GM12878 (cell line): ENCODE data around the gene FITM1. TPM values are rescaled to one million over a fixed set of nuclear protein-coding genes. Genes with fewer than 3 reads are reported as not detected.

Source experiments
- ATAC-seq: fragments of 200-7000 bp; cut with Tn5 transposase; 3 replicates; pipeline ENCODE4 v1.9.1; 2020; ENCODE audit warnings: mild to moderate bottlenecking, moderate library complexity
- BruUV-seq: library from RNA; stranded (reverse); fragments of 400-500 nt; replicated peaks from 2 replicates; lab custom pipeline; 2021; lab: Mats Ljungman, UMichigan
- CTCF ChIA-PET: fragments of 300-600 bp; sonication (Branson Sonifier 250); formaldehyde crosslinking; extraction: SDS; loops from one replicate; lab custom pipeline; 2021; ENCODE audit warnings: inconsistent platforms; lab: Yijun Ruan, JAX
- POLR2A ChIA-PET: fragments of 350-600 bp; formaldehyde crosslinking; extraction: SDS; loops from one replicate; lab custom pipeline; 2021; ENCODE audit warnings: inconsistent platforms; lab: Charles Lee
- RAD21 ChIA-PET: fragments of 300-600 bp; sonication (Branson Sonifier 250); formaldehyde crosslinking; loops from one replicate; lab custom pipeline; 2023; ENCODE audit warnings: antibody characterized with exemption; ENCODE audit not compliant: unreplicated experiment; lab: Charles Lee
- SMC1A ChIA-PET: fragments of 300-600 bp; sonication (Branson Sonifier 250); formaldehyde crosslinking; loops from one replicate; lab custom pipeline; 2023; ENCODE audit not compliant: unreplicated experiment, uncharacterized antibody; lab: Charles Lee
- DNase-seq: peaks from one replicate; pipeline ENCODE4 v3.0.0-alpha.2; 2011; ENCODE audit warnings: low read depth, low spot score
- FAIRE-seq: peaks from 3 replicates; lab custom pipeline; 2011; peaks lifted over from hg19 to GRCh38; lab: Jason Lieb, UNC
- H2AFZ ChIP-seq: 2 replicates; pipeline ENCODE4 v1.6.0; 2011; ENCODE audit warnings: low read depth, low read length, control low read depth; ENCODE audit not compliant: control insufficient read depth
- H3K27ac ChIP-seq: 2 replicates; pipeline ENCODE4 v1.5.1; 2011; ENCODE audit warnings: control low read depth; ENCODE audit not compliant: control insufficient read depth, insufficient read depth
- H3K27me3 ChIP-seq, 2 experiments: replicated peaks in 1 of 2; 2 replicates each; pipeline versions ENCODE4 v1.6.0 to v1.6.1; 2011; ENCODE audit warnings: low read length in 1 of 2; ENCODE audit not compliant: control insufficient read depth in 2 of 2, insufficient read depth in 2 of 2
- H3K36me3 ChIP-seq, 2 experiments: 2 replicates each; pipeline ENCODE4 v1.5.1; 2011; ENCODE audit warnings: low read length in 1 of 2; ENCODE audit not compliant: control insufficient read depth in 2 of 2, insufficient read depth in 2 of 2
- H3K4me1 ChIP-seq: 2 replicates; pipeline ENCODE4 v1.6.1; 2011; ENCODE audit warnings: mild to moderate bottlenecking, low read length, moderate library complexity, mixed read lengths; ENCODE audit not compliant: control insufficient read depth, insufficient read depth
- H3K4me2 ChIP-seq: 2 replicates; pipeline ENCODE4 v1.6.0; 2011; ENCODE audit warnings: control low read depth; ENCODE audit not compliant: control insufficient read depth, insufficient read depth
- H3K4me3 ChIP-seq: fragments of 200-600 bp; sonication (generic); 2 replicates; pipeline ENCODE4 v1.5.1; 2016
- H3K79me2 ChIP-seq: 2 replicates; pipeline ENCODE4 v1.6.0; 2011; ENCODE audit warnings: low read length; ENCODE audit not compliant: control insufficient read depth, insufficient read depth
- H3K9ac ChIP-seq: 2 replicates; pipeline ENCODE4 v1.8.0; 2011; ENCODE audit warnings: low read length, control low read depth, mixed read lengths; ENCODE audit not compliant: control insufficient read depth, insufficient read depth
- H3K9me3 ChIP-seq: replicated peaks from 3 replicates; pipeline ENCODE4 v1.5.1; 2011; ENCODE audit warnings: mild to moderate bottlenecking, low read length; ENCODE audit not compliant: control insufficient read depth, insufficient read depth
- H4K20me1 ChIP-seq: 2 replicates; pipeline ENCODE4 v1.6.0; 2011; ENCODE audit not compliant: control insufficient read depth, insufficient read depth
- ASH2L ChIP-seq: fragments of 300-600, 200-600 bp; sonication (generic); IDR thresholded peaks from 2 replicates; pipeline ENCODE4 v1.6.1; 2017; ENCODE audit warnings: low read depth, mild to moderate bottlenecking, borderline replicate concordance
- DPF2 ChIP-seq: fragments of 450-650 bp; IDR thresholded peaks from 2 replicates; pipeline ENCODE4 v1.6.1; 2017; ENCODE audit warnings: mild to moderate bottlenecking
- IRF5 ChIP-seq: fragments of 450-650 bp; IDR thresholded peaks from 2 replicates; pipeline ENCODE4 v1.6.1; 2017; ENCODE audit warnings: borderline replicate concordance
- NR2F1 ChIP-seq: fragments of 450-650 bp; conservative IDR thresholded peaks from 2 replicates; pipeline ENCODE4 v1.6.1; 2017; ENCODE audit warnings: mild to moderate bottlenecking
- POLR2AphosphoS5 ChIP-seq: IDR thresholded peaks from 2 replicates; pipeline ENCODE4 v1.6.1; 2011; ENCODE audit warnings: mild to moderate bottlenecking, low read length, inconsistent platforms
- SREBF2 ChIP-seq: IDR thresholded peaks from 2 replicates; pipeline ENCODE4 v1.6.1; 2012; ENCODE audit warnings: mild to moderate bottlenecking, low read length
- STAT1 ChIP-seq: fragments of 450-650 bp; conservative IDR thresholded peaks from 2 replicates; pipeline ENCODE4 v1.6.1; 2014; ENCODE audit warnings: antibody characterized with exemption, mild to moderate bottlenecking
- WGBS: methylation state at CpG from one replicate; pipeline ENCODE4 v1.1.6; 2016; ENCODE audit warnings: low lambda C conversion rate; ENCODE audit not compliant: insufficient replicate concordance, insufficient coverage; ENCODE audit errors: missing lambda C conversion rate; 5-methylcytosine and 5-hydroxymethylcytosine counted together
- in situ Hi-C: fragments of 300-500 bp; cut with MboI; formaldehyde crosslinking; loops from 9 replicates; pipeline ENCODE4 v1.14.3; 2018; ENCODE audit warnings: mixed read lengths
- intact Hi-C: fragments of 100-400 bp; cut with micrococcal nuclease; formaldehyde crosslinking; loops from one replicate; pipeline ENCODE4 v1.14.2; 2022; ENCODE audit not compliant: unreplicated experiment
- polyA plus RNA-seq, 11 experiments: library from polyadenylated mRNA; depleted of rRNA in 4 of 11; unstranded in 6 of 11; stranded (reverse) in 5 of 11; fragments of >200 nt; fragmentation: Nextera tagmentation in 4 of 11; fragmentation: Illumina TruSeq in 1 of 11; extraction: Ambion mirVana in 4 of 11; extraction: Trizol in 1 of 11; gene quantifications; 1 replicate in 1 of 11; 2 replicates in 10 of 11; pipeline versions ENCODE4 v1.2.1 to v1.2.3, GENCODE V29; 2011 to 2016; ENCODE audit warnings: inconsistent platforms in 2 of 11, missing spikeins in 2 of 11, low read depth in 1 of 11
- total RNA-seq, 4 experiments: library from RNA; depleted of rRNA in 3 of 4; stranded (reverse); fragments of >200 nt in 3 of 4; fragmentation: Illumina TruSeq in 1 of 4; extraction: Trizol in 1 of 4; gene quantifications; 2 replicates each; pipeline versions ENCODE4 v1.2.1 to v1.2.3, GENCODE V29; 2013 to 2021

The FITM1 gene
- total and polyA plus RNA-seq, 10 of the 15 experiments (the other 5 are each of a cell fraction or from before 2014, with no cell fraction given): 0.11 to 1.9 (median 0.45) TPM; not detected in 2

- Histone ChIP-seq H2AFZ (no peak overlapping the region), H3K9ac (no peak overlapping the region), H4K20me1 (no peaks in the 10 kb centered on the region), H3K4me1 (0 out of 2 replicates have a peak, but pooled peaks cover under 1% of the 10 kb centered on the region), H3K9me3 (no peaks in the 10 kb centered on the region), H3K36me3 (no peaks in the 10 kb centered on the region), H3K4me3 (no peak overlapping the region), H3K79me2 (no peaks in the 10 kb centered on the region), H3K27ac (no peak overlapping the region), H3K27me3 (no peaks in the 10 kb centered on the region), H3K4me2 (no peak overlapping the region)
- intact Hi-C loops: no loop called here
- ChIA-PET POLR2A (interaction anchor here (1.0 kb wide), 1 partner anchor 20 kb away, joined by 3 read pairs; no protein-coding TSS in a partner anchor), SMC1A (interaction anchor here (1.1 to 2.6 kb wide), 2 partner anchors 21 to 74 kb away, joined by 3 to 8 read pairs; partner anchors contain the start of gene IRF9), CTCF (interaction anchor here (0.6 to 3.2 kb wide), 4 partner anchors 22 to 497 kb away, joined by 3 to 17 read pairs (median 4); partner anchors contain the start of gene IRF9), RAD21 (interaction anchor here (1.0 to 1.3 kb wide), 2 partner anchors 22 to 29 kb away, joined by 5 to 6 read pairs; no protein-coding TSS in a partner anchor)
- ATAC-seq (no peak), DNase-seq (no peak), FAIRE-seq (no peak)
- no TSS peak for BruUV-seq
- in situ Hi-C loops: loop anchor here (5.0 kb wide), 1 partner anchor 75 kb away; no protein-coding TSS in a partner anchor
- TF ChIP-seq DPF2 (no peak), IRF5 (0 out of 2 replicates have a peak, but pooled peaks have one; percentile 17)
- 17% methylated on average over 1 of the region's 1 CpG for WGBS
Measured at GRCh38 chr14:24087004-24087403, 43.5 kb upstream of the FITM1 start.

- Histone ChIP-seq H3K9me3 (no peaks in the 10 kb centered on the region), H3K27ac (no peak overlapping the region), H4K20me1 (no peaks in the 10 kb centered on the region), H3K27me3 (no peaks in the 10 kb centered on the region), H3K4me2 (no peak overlapping the region), H3K9ac (no peak overlapping the region), H3K36me3 (no peaks in the 10 kb centered on the region), H3K4me1 (no peaks in the 10 kb centered on the region), H3K4me3 (no peak overlapping the region), H2AFZ (no peak overlapping the region), H3K79me2 (no peaks in the 10 kb centered on the region)
- ChIA-PET CTCF (interaction anchor here (0.7 to 11.2 kb wide), 3 partner anchors 18 to 73 kb away, joined by 5 to 294 read pairs (median 197); no protein-coding TSS in a partner anchor), POLR2A (interaction anchor here (0.9 kb wide), 1 partner anchor 12 kb away, joined by 3 read pairs; no protein-coding TSS in a partner anchor), SMC1A (interaction anchor here (0.7 kb wide), 1 partner anchor 42 kb away, joined by 3 read pairs; no protein-coding TSS in a partner anchor), RAD21 (interaction anchor here (1.3 kb wide), 1 partner anchor 21 kb away, joined by 3 read pairs; no protein-coding TSS in a partner anchor)
- DNase-seq (no peak), ATAC-seq (no peak), FAIRE-seq (no peak)
- in situ Hi-C loops: loop anchor here (5.0 kb wide), 1 partner anchor 76 kb away; no protein-coding TSS in a partner anchor
- no TSS peak for BruUV-seq
- TF ChIP-seq STAT1 (no peak), SREBF2 (no peak), ASH2L (no peak), NR2F1 (no peak), POLR2AphosphoS5 (no peak)
- WGBS: 60% methylated on average over 2 of the region's 2 CpGs
- intact Hi-C loops: no loop called here
Measured at GRCh38 chr14:24088095-24088494, 42.4 kb upstream of the FITM1 start.
